SK-N-SH (cell line): Measurements from ENCODE around the gene TENT4A.

Experiments
- CTCF ChIP-seq: fragments of 200-600 bp; sonication (generic); IDR thresholded peaks from 2 replicates; pipeline ENCODE4 v1.6.1; 2017; ENCODE audit warnings: antibody characterized with exemption, mild to moderate bottlenecking, moderate library complexity
- MEF2A ChIP-seq: IDR thresholded peaks from 2 replicates; pipeline ENCODE4 v1.4.0; 2012; ENCODE audit warnings: low read depth, borderline replicate concordance
- NFIC ChIP-seq: IDR thresholded peaks from 2 replicates; pipeline ENCODE4 v1.4.0; 2012; ENCODE audit warnings: borderline replicate concordance
- TF ChIP-seq, protein P1 (sequence below): fragments of 150-350 bp; IDR thresholded peaks from 2 replicates; pipeline ENCODE4 v1.6.1; 2017; ENCODE audit warnings: antibody characterized with exemption, low read length, low read depth, borderline replicate concordance

- no peak for TF ChIP-seq NFIC
- TF ChIP-seq, protein P1, sequence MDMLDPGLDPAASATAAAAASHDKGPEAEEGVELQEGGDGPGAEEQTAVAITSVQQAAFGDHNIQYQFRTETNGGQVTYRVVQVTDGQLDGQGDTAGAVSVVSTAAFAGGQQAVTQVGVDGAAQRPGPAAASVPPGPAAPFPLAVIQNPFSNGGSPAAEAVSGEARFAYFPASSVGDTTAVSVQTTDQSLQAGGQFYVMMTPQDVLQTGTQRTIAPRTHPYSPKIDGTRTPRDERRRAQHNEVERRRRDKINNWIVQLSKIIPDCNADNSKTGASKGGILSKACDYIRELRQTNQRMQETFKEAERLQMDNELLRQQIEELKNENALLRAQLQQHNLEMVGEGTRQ = no peak
- TF ChIP-seq CTCF = no peak
- no peak for TF ChIP-seq MEF2A
These were observed 20.3 kb upstream of the TENT4A start for GRCh38 chr5:6692906-6693305.
